GM18867 (cell line): ENCODE data around the gene VTCN1.
"Not testable (repeated sequence)": the region's sequence is repeated elsewhere in the genome, so short reads cannot be mapped to it uniquely, and the experiment has no call there.

ENCODE experiments used
- ATAC-seq: cut with Tn5 transposase; IDR thresholded peaks from one replicate; pipeline ENCODE4 v1.9.1; 2021; ENCODE audit warnings: mild to moderate bottlenecking, moderate library complexity; ENCODE audit not compliant: unreplicated experiment

The VTCN1 gene

DNA sequence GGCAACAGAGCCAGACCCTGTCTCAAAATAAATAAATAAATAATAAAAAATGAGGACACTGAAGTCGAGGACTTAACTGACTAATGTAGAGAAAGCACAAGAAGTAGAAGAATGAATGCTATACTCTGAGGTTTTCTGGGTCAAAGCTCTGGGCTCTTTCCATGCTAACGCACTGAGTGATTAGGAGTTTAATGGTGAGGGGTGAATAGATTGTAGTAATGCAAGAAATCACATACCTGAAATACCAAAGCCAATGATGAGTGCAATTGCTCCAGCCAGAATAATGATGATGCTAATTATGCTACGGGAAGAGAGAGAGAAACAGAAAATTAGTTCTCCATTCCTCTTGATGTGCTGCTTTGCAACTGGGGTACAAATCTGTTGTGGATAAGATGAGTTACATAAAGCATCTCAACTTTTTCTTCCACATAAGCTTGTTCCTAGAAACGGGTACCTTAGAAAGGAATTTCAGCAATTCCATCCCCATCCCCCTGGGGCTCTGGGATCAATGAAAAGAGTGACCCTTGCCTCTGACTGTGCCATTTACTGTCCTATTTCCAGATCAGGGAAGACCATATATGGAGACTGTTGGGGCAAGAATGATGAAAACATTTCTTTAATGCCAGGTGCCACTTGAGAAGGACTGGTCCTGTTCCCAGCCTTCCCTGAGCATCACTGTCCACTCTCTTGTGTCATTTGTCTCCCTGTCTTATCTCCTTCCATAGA lies 40.7 kb downstream of the VTCN1 start:
- ATAC-seq, result no peak

DNA sequence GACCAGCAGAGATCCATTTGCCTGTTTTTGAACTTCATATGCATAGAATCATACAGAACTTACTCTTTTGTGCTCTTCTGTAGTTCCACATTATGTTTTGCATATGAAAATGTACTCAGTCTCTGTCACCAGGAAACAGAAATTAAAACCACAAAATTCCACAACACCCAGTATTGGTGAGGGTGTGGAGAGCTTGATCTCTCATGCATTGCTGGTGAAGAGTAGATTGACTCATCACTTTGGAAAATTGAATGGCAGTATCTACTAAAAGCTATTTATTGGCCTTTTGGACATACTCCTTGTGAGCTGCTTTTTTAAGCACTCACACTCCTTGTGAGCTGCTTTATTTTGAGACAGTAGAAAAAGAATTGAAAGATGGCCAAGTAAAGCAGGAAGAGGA lies 43.3 kb downstream of the VTCN1 start:
- ATAC-seq, result no peak

- ATAC-seq, result no peak
Observed at GRCh38 chr1:117166076-117166475, 44.7 kb downstream of the VTCN1 start.

- no peak for ATAC-seq
Observed at GRCh38 chr1:117164209-117164608, 46.5 kb downstream of the VTCN1 start.

DNA sequence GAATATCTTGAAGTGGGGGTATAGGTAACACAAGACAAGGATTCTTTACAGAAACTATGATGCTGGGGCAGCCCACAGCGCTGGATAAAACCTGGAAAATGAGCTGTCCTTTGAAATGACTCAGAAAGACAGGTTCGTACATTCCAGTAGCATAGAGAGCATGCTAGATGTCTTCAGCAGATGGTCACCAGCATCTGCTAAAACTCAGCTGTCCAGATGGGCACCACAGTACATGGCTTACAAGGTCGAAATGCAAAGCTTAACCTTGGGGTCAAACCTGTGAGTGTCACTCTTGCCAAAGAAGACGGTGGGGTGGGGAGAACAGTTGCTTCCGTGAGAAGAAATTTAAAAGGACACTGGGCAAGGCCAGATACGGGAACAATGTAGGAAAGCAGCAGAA lies 47.9 kb downstream of the VTCN1 start:
- no peak for ATAC-seq

DNA sequence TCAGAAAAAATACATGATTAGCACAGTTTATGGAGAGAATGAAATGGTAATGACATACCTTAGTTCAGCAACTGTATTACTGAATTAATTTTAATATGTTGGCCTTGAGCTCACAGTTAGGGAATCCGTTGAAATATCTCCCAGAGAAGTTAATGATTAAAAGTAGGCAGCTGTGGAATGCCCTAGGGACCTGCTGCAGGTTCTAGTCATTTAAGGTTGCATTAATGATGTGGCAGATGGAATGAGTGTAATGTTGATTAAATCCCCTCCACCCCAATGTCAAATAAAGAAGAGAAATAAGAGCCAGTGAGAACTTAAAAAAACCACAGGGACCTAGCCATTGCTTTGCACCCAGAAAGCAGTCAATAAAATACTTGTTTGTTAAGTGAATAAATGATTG lies 48.8 kb downstream of the VTCN1 start:
- no peak for ATAC-seq

GRCh38 chr1:117151305-117151704 lies 59.4 kb downstream of the VTCN1 start:
- not testable (repeated sequence) for ATAC-seq

DNA sequence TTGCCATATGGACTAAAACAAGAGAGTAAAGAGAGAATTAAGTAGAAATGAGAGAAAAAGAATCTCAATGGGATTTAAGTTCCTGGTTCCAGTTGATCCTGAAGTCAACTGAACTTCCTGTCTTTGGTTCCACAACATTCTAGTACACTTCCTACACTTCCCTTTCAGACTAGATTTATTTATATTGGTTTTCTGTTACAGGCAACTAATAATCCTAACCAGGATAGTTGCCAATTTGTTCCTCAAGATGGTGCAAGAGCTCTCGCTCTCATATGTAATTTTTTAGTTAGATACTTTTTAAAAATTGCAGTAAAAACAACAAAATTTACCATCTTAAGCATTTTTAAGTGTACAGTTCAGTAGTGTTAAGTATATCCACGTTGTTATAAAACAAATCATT lies 60.4 kb downstream of the VTCN1 start:
- no peak for ATAC-seq

- ATAC-seq, result no peak
Observed at GRCh38 chr1:117147856-117148588, 62.7 kb downstream of the VTCN1 start.

- no peak for ATAC-seq
Observed at GRCh38 chr1:117147341-117147831, 63.3 kb downstream of the VTCN1 start.

GRCh38 chr1:117146575-117147340 lies 64.0 kb downstream of the VTCN1 start:
- ATAC-seq, result no peak

DNA sequence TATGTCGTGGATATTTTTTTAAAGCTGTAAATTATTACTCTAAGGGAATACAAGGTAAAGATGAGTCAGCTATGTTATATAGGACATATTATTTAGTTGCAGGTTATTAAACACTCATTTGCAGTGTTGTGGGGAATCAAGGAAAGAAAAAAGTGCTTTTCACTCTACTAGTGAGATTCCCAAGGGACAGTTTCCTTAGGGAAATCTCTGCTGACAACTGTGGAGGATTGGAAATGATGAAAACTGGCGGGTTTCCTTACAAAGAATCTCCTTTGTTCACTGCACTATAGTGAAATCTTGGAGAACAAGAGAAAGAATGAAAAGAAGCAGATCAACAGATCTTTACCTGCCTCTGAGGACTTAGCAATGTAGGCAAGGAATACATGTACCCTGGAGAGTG lies 64.7 kb downstream of the VTCN1 start:
- ATAC-seq, result no peak

GRCh38 chr1:117143871-117144270 lies 66.9 kb downstream of the VTCN1 start:
- ATAC-seq, result no peak

DNA sequence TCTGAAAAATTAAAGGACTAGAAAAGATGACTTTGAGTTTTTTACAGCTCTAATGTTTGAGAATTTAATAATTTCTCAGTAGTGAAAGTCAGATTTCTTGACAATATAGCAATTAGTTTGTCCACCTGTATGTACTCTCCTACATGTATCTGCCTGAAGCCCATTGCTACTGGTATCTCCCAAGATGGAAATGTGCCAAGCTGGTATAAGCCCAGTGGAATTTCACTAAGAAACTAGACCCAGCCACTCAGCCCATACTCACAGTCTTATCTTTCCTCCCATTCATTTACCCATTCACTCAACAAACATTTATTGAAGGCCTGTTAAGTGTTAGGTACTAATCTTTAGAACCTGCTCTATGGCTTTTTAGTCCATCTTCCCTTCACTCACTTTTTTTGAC lies 67.6 kb downstream of the VTCN1 start:
- no peak for ATAC-seq

DNA sequence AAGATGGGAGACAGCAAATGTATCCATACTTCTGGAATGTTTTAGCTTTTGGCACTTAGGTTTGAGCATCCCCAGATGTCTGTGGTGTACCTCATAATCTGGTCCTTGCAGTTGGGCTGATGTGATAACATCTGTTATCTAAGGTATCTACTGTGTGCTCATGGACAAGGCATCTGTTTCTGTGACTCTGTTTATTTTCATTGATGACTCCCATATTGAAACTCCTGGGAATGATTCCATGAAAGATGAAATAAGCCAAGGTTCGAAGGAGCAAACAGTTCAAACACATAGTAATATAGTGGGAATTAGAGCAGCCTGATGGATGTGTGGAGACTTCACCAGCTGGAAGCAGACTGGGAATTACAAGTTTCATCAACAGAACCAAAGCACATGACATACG lies 68.5 kb downstream of the VTCN1 start:
- no peak for ATAC-seq

- ATAC-seq, result no peak
Observed at GRCh38 chr1:117138561-117138960, 72.2 kb downstream of the VTCN1 start.

DNA sequence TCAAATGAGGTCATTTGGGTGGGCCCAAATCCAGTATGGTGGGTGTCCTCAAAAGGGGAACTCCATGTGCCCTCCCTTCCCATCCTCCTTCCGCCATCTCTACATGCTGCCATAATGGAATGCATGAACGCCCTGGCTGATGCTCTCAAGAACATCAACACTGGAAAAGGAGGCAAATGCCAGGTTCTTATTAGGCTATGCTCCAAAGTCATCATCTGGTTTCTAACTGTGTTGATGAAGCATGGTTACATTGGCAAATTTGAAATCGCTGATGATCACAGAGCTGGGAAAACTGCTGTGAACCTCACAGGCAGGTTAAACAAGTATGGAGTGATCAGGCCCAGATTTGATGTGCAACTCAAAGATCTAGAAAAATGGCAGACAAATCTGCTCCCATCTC lies 72.6 kb downstream of the VTCN1 start:
- ATAC-seq, result no peak

GRCh38 chr1:117137281-117137855 lies 73.4 kb downstream of the VTCN1 start:
- no peak for ATAC-seq

- no peak for ATAC-seq
Observed at GRCh38 chr1:117136749-117137148, 74.0 kb downstream of the VTCN1 start.

DNA sequence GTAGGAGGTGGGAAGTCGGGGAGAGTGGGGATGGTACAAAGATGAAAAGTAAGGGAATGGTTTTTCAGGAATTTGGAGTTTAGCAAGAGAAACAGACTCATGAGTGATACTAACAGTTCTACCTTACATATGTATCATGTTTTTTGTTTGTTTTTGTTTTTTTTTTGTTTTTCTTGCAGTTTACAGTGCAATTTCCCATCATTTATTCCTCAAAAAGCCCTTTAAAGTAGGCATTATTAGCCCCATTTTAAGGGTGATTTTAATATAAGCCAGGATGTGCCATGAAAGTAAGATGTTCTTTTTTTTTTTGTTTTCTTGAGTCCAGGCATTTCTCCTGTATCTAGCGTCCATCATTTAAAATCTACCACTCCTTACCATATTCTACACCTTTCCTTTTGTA lies 75.4 kb downstream of the VTCN1 start:
- ATAC-seq, result no peak

DNA sequence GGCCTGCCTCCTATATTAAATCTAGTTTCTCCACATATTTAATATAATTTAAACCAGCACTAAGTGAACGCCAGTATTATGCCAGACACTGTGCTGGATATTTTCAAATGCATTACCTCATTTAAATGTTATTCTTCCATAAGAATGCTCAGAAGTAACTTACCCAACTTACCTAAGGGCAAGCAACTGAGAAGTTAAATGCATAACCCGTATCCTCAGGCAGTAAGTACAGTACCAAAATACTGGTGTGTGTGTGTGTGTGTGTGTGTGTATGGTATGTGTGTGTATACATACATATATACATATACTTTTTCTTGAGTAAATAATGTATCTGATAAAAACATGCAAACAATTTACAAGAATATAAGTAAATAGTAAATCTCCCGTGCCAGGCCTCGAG lies 80.2 kb downstream of the VTCN1 start:
- ATAC-seq, result no peak
